ENCODE results near the gene CACNA1I.

Gene CACNA1I

DNA sequence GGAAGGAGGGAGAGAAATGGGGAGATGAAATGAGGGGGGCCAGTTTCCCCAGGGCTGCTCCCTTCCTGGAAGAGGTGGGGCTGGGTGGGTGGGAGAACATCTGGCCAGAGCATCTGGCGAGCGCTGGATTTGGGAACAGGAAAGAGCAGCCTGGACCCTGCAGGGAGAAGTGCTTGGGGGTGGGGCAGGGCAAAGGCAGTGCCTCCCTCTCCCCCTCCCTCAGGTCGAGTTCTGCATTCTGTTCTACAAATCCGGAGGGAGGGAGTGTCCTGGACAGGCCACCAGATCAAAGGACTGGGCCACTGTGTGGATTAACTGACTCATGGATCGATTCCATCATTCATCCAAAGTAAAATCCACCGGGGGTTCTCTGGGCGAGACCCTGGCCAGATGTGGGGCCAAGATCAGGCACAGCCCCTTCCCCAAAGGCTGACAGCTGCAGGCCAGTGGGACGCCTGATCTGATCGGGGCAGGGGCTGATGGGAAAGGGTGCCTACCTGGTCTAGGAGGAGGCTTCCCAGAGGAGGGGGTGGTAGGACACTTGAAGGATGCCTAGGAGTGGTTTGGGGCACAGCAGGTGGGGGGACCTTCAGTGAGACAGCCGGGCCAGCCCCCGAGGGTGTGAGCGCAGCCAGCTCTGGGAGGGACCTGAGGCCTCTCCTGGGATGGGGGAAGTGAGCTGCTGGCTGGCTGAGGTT is 57.5 kb downstream of the CACNA1I start:
- DNase-seq, result no peak

DNA sequence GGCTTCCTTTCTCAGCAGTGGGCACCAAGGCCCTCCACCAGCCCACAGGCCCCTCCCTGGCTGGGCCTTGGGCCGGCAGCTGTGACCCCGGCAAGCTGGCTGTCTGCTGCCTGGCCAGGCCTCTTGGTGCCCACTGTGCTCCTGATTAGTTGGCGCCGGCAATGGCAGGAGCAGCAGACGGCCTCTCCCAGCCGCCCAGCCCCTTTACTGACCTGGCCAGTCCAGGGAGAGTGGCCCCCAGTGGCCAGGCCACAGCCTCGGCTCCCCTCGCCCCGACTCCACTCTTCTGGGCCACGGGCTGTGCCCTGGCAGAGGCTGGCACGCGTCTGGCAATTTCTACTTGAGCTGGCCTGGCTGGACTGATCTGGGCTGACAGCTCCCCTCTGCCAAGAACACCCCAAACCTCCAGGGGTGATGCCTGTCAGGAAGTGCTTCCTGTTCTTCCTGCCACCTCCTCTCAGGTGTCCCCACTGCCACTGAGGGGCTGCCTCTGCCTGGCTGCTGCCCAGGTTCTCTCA is 58.1 kb downstream of the CACNA1I start:
- DNase-seq, result no peak

DNA sequence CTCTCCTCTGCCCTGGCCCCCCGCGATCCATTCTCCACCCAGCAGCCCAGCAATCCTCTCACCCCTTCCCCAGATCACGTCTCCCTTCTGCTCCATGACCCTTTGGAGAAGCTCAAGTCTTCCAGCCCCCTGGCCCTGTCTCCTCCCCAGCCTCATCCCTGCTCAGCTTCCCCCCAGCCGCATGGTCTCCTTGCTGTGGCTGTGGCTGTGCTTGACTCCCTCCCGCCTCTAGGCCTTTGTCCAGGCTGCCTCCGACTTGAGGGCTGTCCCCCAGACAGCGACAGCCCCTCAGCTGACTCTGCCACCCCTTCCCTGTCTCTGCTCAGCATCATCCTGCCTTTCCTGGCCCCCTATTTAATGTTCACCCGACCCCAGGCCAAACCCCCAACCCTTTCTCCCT is 59.3 kb downstream of the CACNA1I start:
- DNase-seq, result no peak

DNA sequence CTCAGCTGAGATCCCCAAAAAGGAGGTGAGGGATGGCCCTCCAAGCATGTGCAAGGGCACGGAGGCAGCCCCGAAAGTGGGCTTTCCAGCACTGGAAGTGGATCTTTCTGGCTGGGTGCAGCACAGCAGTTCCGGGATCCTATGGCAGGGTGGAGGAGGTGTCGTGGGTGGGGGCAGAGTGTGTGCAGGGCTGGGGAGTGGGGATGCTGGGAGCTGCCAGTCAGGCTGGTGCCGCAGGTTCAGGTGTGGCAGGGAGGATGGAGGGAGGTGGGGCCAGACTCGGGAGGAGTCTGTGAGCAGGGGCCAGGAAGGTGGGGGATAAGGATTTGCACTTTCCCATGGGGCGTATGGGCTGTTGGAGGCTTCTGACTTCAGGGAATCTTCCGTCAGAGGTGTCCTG is 60.2 kb downstream of the CACNA1I start:
- no peak for DNase-seq

DNA sequence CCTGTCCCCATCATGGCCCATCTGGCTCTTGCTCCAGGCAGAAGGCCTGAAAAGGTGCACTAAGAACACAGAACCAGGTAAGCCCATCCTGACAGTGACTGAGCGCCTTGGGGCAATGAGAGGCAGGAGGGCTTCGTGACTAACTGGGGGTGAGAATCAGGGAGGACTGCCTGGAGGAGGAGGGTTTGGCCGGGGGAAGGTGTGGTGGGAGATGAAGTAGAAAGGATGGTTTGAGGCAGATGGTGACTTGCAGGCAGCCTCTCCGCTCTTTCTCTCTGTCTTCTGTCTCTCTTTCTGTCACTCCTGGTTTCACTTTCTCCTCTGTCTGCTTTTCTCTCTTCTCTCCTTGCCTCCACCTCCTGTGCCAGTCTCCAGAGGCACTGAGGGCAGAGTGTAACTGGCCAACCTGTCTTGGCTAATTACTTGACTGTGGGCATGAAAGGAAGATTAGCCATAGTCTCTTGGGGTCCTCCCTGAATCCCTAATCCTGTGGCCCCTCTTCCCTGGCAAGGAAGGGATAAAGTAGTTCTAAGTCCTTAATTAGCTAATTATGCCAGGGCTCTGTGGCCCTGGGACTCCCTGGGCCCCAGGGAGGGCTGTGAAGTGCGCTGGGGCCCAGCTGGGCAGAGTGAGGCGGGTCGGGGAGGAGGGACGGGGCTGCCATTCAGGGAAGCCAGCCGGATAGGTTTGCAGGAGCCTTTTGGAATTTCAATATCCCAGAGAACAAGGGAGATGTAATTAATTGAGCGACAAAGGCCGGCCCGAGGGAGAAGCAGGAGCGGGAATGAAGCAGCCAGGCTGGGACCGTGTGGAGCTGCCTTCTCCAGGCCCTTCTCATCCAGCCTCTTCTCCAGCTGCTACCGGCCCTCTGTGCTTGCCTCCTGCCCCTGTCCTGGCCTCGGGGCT is 61.1 kb downstream of the CACNA1I start:
- no peak for DNase-seq

DNA sequence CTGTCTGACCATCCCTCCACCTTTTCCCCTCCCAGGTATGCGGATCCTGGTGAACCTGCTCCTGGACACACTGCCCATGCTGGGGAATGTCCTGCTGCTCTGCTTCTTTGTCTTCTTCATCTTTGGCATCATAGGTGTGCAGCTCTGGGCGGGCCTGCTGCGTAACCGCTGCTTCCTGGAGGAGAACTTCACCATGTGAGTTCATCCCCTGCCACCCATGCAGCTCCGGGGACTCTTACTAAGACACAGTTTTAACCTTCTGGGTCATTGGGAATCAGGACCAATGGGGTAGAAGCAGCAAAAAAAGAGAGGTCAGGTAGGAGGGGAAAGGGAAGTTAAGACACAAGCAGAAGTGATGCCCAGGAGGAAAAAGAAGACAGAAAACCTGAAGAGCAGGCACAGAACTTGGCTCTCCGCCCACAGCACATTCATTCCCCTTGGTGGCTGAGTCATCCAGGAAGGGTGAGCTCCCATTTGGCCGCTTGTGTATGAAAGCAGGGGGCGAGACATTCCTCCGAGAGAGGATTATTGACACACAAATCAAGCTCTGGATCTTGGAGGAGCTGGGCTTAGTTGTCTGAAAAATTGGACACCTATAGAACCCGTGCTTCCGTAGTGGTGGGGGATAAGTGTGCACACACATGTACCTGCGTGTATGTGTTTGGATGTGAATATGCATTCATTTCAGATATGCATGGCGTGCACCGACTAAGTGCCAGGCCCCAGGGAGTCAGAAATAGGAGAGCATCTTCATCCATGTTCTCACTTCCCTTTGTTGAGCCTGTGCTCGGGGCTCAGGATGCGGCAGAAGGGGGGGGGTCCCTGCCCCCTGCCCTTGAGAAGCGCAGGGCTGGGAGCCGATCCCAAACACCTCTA is 64.2 kb downstream of the CACNA1I start:
- no peak for DNase-seq

DNA sequence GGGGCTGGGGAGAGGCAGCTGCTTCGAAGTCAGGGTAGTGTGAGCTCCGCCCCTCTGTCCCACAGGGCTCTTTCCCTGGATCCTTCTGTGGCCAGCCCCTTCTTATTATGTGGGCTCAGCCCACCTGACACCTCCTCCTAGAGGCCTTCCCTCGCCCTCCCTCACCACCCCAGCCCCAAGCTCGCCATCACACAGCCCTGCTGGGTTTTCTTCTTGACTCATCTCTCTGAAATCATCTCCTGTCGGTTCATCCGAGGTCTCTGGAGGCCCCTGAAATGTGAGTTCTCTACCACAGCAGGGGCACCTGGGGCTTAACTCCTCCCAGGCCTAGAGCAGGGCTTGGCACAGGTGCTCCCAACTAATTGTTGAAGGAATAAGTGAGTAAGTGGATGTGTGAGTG is 65.2 kb downstream of the CACNA1I start:
- no peak for DNase-seq

DNA sequence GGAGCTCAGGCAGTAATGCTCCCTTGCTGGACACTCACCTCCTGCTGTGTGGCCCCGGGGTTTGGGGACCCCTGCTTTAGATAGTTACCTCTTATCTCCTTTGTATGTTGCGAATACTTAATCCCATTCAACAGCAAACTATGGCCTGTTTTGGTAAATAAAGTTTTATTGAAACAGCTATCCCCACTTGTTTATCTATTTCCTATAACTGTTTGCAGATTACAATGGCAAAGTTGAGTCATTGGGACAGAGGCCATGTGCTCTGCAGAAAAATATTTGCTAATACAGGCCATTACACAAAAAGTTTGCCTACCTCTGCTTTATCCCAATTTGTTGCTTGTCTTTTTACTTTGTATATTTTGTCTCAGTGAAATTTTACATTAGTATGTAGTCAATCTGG is 68.4 kb downstream of the CACNA1I start:
- DNase-seq, result no peak

DNA sequence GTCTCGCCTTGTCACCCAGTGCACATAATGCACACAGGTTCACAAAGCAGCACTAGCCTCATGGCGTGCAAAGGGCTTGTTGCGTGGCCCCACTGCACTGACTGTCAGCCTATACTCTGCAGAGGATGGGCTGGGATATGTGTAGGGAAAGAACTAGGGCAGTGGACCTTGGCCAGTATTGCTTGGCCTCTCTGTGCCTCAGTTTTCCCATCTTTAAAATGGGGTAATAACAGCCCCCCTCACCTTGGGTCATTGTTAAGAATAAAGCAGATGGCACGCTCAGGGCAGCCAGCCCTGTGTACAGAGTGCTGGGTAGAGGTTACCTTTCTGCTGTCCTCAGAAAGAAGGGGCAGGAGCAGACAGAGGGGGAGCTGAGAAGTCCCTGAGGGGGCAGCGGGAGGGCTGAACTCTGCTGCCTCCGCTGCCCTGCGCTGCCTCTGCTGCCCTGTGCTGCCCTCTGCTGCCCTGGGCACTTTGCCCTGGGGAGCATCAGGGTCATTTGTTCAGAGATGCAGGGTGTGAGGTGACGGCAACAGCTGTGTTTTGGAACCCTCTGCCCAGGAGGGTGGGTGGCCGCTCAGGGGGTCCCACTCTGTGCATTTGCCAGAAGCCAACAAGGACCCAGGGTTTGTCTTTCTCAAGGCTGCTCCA is 71.2 kb downstream of the CACNA1I start:
- no peak for DNase-seq

DNA sequence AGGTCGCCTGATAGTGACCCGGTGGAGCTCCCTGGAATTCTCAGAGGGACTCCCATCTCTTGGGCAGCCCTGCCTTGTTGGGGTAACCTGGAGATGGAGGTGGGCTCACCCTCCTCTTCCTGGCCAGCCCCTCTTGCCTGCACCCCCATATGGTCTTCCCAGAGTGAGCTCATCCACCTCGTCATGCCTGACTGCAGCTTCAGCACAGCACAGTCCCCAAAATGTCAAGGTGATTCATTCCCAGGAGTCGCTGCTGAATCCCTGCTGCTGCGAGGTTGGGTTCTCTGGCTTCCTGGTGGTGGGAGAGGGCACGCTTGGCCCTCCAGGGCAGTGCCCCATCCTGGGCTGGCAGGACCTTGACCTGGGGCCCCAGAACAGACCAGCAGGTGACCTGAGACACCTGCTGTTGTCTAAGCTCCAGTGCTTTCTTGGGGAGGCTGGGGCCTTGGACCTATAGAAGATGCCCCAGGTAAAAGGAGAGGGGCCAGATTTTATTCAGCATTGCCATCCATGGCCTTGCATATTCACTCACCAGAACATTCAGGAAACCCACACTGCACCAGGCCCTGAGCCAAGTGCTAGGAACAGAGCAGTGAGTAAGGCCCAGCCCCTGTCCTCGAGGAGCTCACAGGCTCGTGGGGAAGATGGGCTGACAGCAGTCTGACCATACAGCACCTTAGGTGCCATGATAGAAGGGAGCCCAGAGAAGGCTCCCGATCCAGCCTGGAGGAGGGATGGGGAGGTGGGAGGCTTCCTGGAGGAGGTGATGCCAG is 72.9 kb downstream of the CACNA1I start:
- no peak for DNase-seq

DNA sequence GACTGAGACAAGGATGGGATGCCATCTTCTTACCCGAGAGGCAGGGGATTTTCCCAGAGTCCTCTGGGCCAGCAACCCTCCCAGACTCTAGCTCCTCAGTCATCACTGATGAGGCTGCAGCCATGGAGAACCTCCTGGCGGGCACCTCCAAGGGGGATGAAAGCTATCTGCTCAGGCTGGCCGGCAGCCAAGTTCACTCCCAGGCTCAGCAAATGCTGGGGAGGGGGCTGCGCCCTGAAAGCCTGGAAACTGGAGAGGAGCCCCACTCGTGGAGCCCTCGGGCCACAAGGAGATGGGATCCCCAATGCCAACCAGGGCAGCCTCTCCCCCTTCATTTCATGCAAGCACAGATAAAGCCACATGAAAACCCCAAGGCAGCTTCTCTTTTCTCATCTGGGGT is 75.0 kb downstream of the CACNA1I start:
- no peak for DNase-seq

DNA sequence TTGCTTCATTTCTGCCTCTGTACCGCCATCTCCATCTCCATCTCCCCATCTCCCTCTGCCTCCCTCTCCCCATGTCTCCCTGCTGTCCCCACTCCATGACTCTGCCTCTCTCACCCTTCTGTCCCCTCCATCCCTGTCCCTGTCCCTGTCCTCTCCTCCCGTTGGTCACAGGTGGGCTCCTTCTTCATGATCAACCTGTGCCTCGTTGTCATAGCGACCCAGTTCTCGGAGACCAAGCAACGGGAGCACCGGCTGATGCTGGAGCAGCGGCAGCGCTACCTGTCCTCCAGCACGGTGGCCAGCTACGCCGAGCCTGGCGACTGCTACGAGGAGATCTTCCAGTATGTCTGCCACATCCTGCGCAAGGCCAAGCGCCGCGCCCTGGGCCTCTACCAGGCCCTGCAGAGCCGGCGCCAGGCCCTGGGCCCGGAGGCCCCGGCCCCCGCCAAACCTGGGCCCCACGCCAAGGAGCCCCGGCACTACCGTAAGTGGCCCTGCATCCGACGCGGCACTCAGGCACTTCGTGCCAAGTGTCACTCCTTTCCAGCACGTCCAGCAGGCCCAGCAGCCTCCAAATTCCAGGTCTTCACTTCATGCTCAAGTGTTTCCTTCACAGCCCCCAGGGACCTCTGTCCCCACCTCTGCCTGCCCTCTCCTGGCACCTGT is 76.0 kb downstream of the CACNA1I start:
- DNase-seq, result no peak

DNA sequence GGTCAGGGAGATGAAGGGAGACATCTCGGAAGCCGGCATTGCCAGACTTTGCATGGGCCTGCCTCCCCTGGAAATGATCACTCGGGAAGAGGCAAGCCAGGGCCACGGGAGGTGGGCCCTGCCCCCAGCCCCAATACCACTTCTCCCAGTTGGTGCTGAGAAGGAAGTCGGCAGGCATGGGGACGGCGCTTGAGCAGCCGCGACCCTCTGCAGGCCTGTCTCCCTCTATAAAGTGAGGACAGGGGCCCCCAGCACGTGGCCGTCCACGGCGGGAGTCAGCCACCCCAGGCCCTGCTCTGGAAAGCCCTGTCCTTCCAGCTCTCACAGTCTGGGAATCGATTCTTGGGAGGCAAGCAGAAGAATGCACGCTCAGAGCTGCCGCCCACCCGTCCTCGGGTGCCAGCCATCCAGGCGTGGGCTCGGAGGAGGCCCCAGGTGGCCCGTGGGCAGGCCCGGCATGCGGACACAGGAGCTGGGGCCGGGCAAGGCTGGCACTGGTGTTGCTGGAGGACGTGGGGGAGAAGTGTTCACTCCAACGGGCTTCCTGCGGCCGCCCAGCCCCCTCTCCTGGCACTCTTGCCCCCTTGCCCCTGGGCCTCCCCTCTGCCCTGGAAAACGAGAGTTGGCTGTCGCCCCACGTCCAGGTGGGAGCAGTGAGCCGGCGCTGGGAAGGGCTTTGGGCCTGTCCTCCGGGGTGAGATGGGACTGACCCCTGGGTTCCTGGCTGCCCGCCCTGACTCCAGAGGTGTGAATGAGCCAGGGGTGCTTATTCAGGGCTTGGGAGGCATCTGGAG is 77.5 kb downstream of the CACNA1I start:
- no peak for DNase-seq

DNA sequence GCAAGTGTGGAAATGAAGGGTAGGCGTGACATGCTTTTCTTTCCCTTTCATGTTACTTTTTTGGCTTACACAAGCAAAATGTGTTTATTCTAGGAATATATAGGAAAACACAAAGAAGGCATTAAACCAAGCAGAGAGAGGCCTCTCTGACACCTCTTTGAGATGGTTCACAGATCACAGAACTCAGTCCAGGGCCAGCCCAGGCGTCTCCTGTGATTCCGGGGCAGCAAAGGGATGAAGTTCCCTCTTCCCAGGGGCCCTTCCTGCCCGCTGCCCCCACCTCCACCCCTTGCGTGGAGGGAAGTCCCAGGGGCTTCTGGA is 78.0 kb downstream of the CACNA1I start:
- no peak for DNase-seq

DNA sequence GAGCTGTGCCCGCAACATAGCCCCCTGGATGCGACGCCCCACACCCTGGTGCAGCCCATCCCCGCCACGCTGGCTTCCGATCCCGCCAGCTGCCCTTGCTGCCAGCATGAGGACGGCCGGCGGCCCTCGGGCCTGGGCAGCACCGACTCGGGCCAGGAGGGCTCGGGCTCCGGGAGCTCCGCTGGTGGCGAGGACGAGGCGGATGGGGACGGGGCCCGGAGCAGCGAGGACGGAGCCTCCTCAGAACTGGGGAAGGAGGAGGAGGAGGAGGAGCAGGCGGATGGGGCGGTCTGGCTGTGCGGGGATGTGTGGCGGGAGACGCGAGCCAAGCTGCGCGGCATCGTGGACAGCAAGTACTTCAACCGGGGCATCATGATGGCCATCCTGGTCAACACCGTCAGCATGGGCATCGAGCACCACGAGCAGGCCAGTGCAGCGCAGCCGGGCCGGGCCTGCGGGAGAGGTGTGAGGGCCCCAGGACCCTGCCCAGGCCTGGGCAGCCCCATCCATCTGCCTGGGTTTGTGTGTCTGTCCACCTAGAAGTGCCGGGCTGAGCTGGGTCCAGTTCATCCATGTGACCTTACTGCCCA is 79.0 kb downstream of the CACNA1I start:
- DNase-seq, result no peak

DNA sequence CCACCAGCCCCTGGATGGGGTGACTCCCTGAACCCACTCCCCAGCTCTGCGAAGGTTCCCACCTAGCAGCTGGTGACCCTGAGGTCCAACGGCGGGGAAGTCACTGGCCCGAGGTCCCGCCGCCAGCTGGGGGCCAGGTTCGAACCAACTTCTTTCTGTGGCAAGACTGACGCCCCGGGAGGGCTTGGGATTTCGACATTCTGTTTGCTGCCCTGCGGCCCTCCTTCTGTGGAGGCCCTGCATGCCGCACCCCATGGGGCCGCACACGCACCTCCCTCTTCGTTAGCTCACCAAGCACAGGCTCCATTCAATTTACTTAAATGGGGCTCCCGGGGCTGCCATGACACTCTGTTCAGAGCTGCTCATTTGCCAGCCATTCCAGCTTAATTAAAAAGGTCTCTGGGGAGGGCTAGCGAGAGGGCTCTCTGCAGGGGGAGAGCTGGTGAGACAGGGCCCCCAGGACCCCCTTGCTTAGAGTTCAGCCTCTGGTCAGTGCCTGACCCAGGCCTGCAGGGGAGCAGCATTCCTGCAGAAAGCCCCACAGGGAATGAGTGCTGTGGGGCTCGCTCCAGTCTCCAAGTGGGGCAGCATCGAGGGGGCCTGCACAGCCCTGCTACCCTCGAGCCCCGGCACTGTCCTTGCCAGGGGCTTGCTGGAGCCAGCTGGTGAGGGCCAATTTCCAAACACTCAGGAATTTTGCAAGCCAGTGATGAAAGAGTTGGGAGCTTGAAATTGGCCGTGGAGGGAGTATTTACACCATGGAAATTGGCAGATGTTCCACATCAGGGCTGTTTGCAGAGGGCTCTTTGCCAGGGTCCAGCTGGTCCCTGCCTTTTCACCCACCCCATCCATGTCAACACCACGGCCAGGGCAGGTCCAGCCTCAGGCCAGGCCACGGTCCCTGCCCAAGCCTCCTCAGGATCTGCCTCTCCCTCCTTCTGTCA is 80.8 kb downstream of the CACNA1I start:
- no peak for DNase-seq

DNA sequence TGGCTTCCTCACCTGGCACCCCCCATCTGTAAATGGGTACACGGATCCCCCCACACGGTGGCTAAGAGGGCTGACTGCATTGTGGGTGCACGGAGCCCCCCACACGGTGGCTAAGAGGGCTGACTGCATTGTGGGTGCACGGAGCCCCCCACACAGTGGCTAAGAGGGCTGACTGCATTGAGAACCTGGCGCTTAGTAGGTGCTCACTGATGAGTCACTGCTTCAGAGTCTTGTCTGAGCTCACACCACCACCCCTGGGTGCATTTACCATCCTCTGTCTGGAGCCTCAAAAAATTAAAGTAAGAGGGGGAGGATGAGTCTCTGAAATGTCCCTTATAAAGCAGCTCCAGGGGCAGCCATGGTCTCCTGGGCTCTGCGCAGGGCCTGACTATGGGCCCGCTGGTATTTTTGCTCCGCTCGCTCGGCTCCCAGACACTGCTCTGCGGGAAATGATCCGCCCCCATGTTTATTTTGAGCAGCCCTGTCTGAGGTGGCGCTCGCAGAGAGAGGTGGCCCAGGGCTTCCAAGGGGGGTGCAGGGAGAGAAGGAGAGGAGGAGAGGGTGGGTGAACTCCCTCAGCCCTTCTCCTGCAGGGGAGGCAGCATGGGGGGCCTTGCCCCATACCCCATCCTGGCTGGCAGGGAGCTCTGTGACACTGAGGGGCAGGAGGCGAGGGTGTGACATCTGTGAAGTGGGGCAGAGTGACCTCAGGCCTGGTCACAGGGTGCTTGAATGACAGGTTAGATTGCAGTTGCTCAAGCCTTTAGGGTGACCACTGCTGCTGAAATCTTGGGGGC is 82.6 kb downstream of the CACNA1I start:
- DNase-seq, result no peak

DNA sequence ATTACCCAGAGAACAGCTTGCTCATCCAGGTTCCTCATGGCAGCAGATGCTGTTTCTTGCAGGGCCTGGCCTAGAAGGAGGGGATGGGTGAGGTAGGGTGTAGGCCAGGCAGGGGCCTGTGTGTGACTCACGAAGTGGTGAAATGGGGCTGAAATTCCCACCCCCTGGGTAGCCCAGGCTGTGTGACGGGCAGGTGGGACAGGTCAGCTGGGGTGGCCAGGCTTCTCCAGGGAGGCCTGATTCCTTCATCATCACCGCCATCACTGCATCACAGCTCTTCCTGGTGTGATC is 83.2 kb downstream of the CACNA1I start:
- no peak for DNase-seq
